ENCODE data around the gene DPF1.

DPF1 gene

GRCh38 chr19:38168637-38169036 is 55.4 kb downstream of the DPF1 start:
- intact Hi-C loops (cut with micrococcal nuclease) = no loop called here
- H3K4me3 Mint-ChIP-seq = no peak overlapping the region

GRCh38 chr19:38165335-38165734 is 58.7 kb downstream of the DPF1 start:
- Mint-ChIP-seq H3K9me3 (no peaks in the 10 kb centered on the region), H3K36me3 (ENCODE audit: low read depth) (peaks cover 100% of the 10 kb centered on the region), H3K27me3 (no peaks in the 10 kb centered on the region), H3K4me1 (ENCODE audit: low read depth) (no peaks in the 10 kb centered on the region), H3K27ac (no peak overlapping the region), H3K4me3 (no peak overlapping the region)
- intact Hi-C loops (cut with micrococcal nuclease) = no loop called here

More at GRCh38 chr19:38168637-38169036, 55.4 kb downstream of the DPF1 start:
- no peaks in the 10 kb centered on the region for H3K9me3 Mint-ChIP-seq
- peaks cover 93% of the 10 kb centered on the region for H3K36me3 Mint-ChIP-seq (ENCODE audit: low read depth)
- H3K4me1 Mint-ChIP-seq (ENCODE audit: low read depth) = no peaks in the 10 kb centered on the region
- H3K27ac Mint-ChIP-seq = no peak overlapping the region
- H3K27me3 Mint-ChIP-seq = no peaks in the 10 kb centered on the region

GRCh38 chr19:38164526-38164925 is 59.5 kb downstream of the DPF1 start:
- intact Hi-C loops (cut with micrococcal nuclease) = no loop called here
- Mint-ChIP-seq H3K9me3 (no peaks in the 10 kb centered on the region), H3K27me3 (no peaks in the 10 kb centered on the region), H3K27ac (no peak overlapping the region), H3K4me1 (ENCODE audit: low read depth) (no peaks in the 10 kb centered on the region), H3K36me3 (ENCODE audit: low read depth) (peaks cover 100% of the 10 kb centered on the region), H3K4me3 (no peak overlapping the region)

GRCh38 chr19:38163419-38164290 is 60.4 kb downstream of the DPF1 start:
- no peak overlapping the region for H3K4me3 Mint-ChIP-seq
- H3K27ac Mint-ChIP-seq = no peak overlapping the region
- H3K4me1 Mint-ChIP-seq (ENCODE audit: low read depth) = no peaks in the 10 kb centered on the region
- H3K9me3 Mint-ChIP-seq = no peaks in the 10 kb centered on the region
- no peaks in the 10 kb centered on the region for H3K27me3 Mint-ChIP-seq
- intact Hi-C loops (cut with micrococcal nuclease) = no loop called here
- peaks cover 100% of the 10 kb centered on the region for H3K36me3 Mint-ChIP-seq (ENCODE audit: low read depth)

GRCh38 chr19:38162632-38163031 is 61.4 kb downstream of the DPF1 start:
- Mint-ChIP-seq H3K4me1 (ENCODE audit: low read depth) (no peaks in the 10 kb centered on the region), H3K27me3 (no peaks in the 10 kb centered on the region), H3K27ac (no peak overlapping the region)

GRCh38 chr19:38162094-38162493 is 61.9 kb downstream of the DPF1 start:
- Mint-ChIP-seq H3K9me3 (no peaks in the 10 kb centered on the region), H3K27ac (no peak overlapping the region), H3K36me3 (ENCODE audit: low read depth) (peaks cover 100% of the 10 kb centered on the region), H3K27me3 (no peaks in the 10 kb centered on the region), H3K4me3 (no peak overlapping the region), H3K4me1 (ENCODE audit: low read depth) (no peaks in the 10 kb centered on the region)
- intact Hi-C loops (cut with micrococcal nuclease) = no loop called here

More at GRCh38 chr19:38162632-38163031, 61.4 kb downstream of the DPF1 start:
- Mint-ChIP-seq H3K4me3 (no peak overlapping the region), H3K9me3 (no peaks in the 10 kb centered on the region), H3K36me3 (ENCODE audit: low read depth) (peaks cover 100% of the 10 kb centered on the region)
- intact Hi-C loops (cut with micrococcal nuclease) = no loop called here
